K562 (cell line): ENCODE data around the gene COL4A1.

Experiments used
- ETV6 ChIP-seq, 3 experiments: fragments of 150-350 bp in 1 of 3; sonication (generic) in 1 of 3; formaldehyde crosslinking in 1 of 3; IDR thresholded peaks; 2 replicates each; pipeline versions ENCODE4 v1.6.1 to v1.8.0; 2014 to 2022; ENCODE audit warnings: borderline replicate concordance in 2 of 3, low read depth in 2 of 3, antibody characterized with exemption in 1 of 3, low read length in 1 of 3, mild to moderate bottlenecking in 1 of 3, missing genetic modification reagents in 1 of 3
- MAFK ChIP-seq: IDR thresholded peaks from 2 replicates; pipeline ENCODE4 v1.6.1; 2011; ENCODE audit warnings: low read length, improper control_type of control experiment
- NFIC ChIP-seq: fragments of 450-650 bp; IDR thresholded peaks from 2 replicates; pipeline ENCODE4 v1.6.1; 2017; ENCODE audit warnings: mild to moderate bottlenecking, inconsistent platforms
- POLR2A ChIP-seq: fragments of 450-650 bp; conservative IDR thresholded peaks from 2 replicates; pipeline ENCODE4 v1.6.1; 2016
- RCOR1 ChIP-seq, 2 experiments: IDR thresholded peaks; 2 replicates each; pipeline ENCODE4 v1.6.1; 2012; ENCODE audit warnings: low read depth in 2 of 2, low read length in 2 of 2, borderline replicate concordance in 1 of 2, improper control_type of control experiment in 1 of 2
- RFX5 ChIP-seq: IDR thresholded peaks from 2 replicates; pipeline ENCODE4 v1.6.1; 2011; ENCODE audit warnings: low read depth, mild to moderate bottlenecking, improper control_type of control experiment, low read length
- ZNF444 ChIP-seq: fragments of 250-450 bp; sonication (Bioruptor Pico); IDR thresholded peaks from 2 replicates; pipeline ENCODE4 v1.4.0; 2020; ENCODE audit warnings: mild to moderate bottlenecking, moderate library complexity
- TF ChIP-seq, protein P1 (sequence below), 3 experiments: IDR thresholded peaks in 2 of 3; conservative IDR thresholded peaks in 1 of 3; 2 replicates each; pipeline ENCODE4 v1.5.1; 2011 to 2012; ENCODE audit warnings: low read length in 3 of 3, mild to moderate bottlenecking in 3 of 3, control low read depth in 2 of 3, improper control_type of control experiment in 1 of 3, inconsistent platforms in 1 of 3, low read depth in 1 of 3, mixed read lengths in 1 of 3, moderate library complexity in 1 of 3; ENCODE audit not compliant: insufficient read depth in 2 of 3
- TF ChIP-seq, protein P2 (sequence below): IDR thresholded peaks from 2 replicates; pipeline ENCODE4 v1.6.1; 2011; ENCODE audit warnings: borderline replicate concordance, low read depth, mild to moderate bottlenecking, moderate library complexity, low read length; ENCODE audit not compliant: insufficient read depth, poor library complexity, severe bottlenecking
- TF ChIP-seq, protein P3 (sequence below): fragments of 450-650 bp; IDR thresholded peaks from 2 replicates; pipeline ENCODE4 v1.6.1; 2016; ENCODE audit warnings: low read depth

DNA sequence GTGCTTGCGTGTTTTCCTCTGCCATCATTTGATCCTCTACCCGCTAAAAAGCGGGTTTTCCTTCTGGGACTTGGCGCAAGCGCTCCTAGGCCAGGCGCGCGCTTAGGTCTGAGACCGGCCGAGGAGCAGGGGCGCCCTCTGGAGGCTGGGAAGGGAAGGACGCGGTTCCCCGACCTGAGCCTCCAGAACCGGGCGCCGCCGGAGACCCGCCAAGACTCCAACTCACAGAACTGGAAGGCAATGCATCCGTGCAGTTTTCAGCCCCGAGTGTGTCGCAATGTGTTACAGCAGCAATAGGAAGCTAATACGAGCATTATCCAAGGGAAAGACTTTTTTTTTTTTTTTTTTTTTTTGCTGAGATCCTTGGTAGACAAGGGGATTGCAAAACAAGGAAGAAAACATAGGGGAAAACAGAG, 190.9 kb downstream of the COL4A1 start:
- no peak for TF ChIP-seq POLR2A
- no peak for TF ChIP-seq MAFK
- TF ChIP-seq, protein P1, sequence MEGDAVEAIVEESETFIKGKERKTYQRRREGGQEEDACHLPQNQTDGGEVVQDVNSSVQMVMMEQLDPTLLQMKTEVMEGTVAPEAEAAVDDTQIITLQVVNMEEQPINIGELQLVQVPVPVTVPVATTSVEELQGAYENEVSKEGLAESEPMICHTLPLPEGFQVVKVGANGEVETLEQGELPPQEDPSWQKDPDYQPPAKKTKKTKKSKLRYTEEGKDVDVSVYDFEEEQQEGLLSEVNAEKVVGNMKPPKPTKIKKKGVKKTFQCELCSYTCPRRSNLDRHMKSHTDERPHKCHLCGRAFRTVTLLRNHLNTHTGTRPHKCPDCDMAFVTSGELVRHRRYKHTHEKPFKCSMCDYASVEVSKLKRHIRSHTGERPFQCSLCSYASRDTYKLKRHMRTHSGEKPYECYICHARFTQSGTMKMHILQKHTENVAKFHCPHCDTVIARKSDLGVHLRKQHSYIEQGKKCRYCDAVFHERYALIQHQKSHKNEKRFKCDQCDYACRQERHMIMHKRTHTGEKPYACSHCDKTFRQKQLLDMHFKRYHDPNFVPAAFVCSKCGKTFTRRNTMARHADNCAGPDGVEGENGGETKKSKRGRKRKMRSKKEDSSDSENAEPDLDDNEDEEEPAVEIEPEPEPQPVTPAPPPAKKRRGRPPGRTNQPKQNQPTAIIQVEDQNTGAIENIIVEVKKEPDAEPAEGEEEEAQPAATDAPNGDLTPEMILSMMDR (IDR thresholded peaks at IDR 0.05 in 2 of 3, conservative IDR thresholded peaks at IDR 0.05 in 1 of 3; ENCODE audit: insufficient read depth in 2 of 3, low read depth in 1 of 3, low read length in 3 of 3): peak; percentile 72 to 79 (median 79)
- TF ChIP-seq ETV6 (IDR thresholded peaks at IDR 0.05; ENCODE audit: borderline replicate concordance in 1 of 2, low read depth in 2 of 2, low read length in 1 of 2): no peak
- TF ChIP-seq ETV6 (CRISPR knock-in tag; IDR thresholded peaks at IDR 0.05; ENCODE audit: borderline replicate concordance): no peak
- TF ChIP-seq, protein P2, sequence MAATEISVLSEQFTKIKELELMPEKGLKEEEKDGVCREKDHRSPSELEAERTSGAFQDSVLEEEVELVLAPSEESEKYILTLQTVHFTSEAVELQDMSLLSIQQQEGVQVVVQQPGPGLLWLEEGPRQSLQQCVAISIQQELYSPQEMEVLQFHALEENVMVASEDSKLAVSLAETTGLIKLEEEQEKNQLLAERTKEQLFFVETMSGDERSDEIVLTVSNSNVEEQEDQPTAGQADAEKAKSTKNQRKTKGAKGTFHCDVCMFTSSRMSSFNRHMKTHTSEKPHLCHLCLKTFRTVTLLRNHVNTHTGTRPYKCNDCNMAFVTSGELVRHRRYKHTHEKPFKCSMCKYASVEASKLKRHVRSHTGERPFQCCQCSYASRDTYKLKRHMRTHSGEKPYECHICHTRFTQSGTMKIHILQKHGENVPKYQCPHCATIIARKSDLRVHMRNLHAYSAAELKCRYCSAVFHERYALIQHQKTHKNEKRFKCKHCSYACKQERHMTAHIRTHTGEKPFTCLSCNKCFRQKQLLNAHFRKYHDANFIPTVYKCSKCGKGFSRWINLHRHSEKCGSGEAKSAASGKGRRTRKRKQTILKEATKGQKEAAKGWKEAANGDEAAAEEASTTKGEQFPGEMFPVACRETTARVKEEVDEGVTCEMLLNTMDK: peak; percentile 3
- no peak for TF ChIP-seq RCOR1 (IDR thresholded peaks at IDR 0.05; ENCODE audit: borderline replicate concordance in 1 of 2, low read depth in 2 of 2, low read length in 2 of 2)
- TF ChIP-seq ZNF444 (CRISPR knock-in tag): no peak
- TF ChIP-seq, protein P3, sequence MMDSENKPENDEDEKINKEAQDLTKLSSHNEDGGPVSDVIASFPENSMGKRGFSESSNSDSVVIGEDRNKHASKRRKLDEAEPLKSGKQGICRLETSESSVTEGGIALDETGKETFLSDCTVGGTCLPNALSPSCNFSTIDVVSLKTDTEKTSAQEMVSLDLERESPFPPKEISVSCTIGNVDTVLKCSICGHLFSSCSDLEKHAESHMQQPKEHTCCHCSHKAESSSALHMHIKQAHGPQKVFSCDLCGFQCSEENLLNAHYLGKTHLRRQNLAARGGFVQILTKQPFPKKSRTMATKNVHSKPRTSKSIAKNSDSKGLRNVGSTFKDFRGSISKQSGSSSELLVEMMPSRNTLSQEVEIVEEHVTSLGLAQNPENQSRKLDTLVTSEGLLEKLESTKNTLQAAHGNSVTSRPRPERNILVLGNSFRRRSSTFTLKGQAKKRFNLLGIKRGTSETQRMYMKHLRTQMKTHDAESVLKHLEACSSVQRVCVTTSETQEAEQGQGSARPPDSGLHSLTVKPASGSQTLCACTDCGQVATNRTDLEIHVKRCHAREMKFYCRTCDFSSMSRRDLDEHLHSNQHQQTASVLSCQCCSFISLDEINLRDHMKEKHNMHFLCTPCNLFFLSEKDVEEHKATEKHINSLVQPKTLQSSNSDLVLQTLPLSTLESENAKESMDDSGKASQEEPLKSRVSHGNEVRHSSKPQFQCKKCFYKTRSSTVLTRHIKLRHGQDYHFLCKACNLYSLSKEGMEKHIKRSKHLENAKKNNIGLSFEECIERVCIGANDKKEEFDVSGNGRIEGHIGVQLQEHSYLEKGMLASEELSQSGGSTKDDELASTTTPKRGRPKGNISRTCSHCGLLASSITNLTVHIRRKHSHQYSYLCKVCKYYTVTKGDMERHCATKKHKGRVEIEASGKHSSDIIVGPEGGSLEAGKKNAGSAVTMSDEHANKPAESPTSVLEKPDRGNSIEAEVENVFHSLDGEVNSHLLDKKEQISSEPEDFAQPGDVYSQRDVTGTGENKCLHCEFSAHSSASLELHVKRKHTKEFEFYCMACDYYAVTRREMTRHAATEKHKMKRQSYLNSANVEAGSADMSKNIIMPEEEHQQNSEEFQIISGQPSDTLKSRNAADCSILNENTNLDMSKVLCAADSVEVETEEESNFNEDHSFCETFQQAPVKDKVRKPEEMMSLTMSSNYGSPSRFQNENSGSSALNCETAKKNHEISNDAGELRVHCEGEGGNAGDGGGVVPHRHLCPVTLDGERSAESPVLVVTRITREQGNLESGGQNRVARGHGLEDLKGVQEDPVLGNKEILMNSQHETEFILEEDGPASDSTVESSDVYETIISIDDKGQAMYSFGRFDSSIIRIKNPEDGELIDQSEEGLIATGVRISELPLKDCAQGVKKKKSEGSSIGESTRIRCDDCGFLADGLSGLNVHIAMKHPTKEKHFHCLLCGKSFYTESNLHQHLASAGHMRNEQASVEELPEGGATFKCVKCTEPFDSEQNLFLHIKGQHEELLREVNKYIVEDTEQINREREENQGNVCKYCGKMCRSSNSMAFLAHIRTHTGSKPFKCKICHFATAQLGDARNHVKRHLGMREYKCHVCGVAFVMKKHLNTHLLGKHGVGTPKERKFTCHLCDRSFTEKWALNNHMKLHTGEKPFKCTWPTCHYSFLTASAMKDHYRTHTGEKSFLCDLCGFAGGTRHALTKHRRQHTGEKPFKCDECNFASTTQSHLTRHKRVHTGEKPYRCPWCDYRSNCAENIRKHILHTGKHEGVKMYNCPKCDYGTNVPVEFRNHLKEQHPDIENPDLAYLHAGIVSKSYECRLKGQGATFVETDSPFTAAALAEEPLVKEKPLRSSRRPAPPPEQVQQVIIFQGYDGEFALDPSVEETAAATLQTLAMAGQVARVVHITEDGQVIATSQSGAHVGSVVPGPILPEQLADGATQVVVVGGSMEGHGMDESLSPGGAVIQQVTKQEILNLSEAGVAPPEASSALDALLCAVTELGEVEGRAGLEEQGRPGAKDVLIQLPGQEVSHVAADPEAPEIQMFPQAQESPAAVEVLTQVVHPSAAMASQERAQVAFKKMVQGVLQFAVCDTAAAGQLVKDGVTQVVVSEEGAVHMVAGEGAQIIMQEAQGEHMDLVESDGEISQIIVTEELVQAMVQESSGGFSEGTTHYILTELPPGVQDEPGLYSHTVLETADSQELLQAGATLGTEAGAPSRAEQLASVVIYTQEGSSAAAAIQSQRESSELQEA: no peak
- TF ChIP-seq RFX5: no peak
- no peak for TF ChIP-seq NFIC
